Sigmoid colon (tissue), 7 donors: ENCODE measurements around the gene LTF. TPM values are rescaled to one million over a fixed set of nuclear protein-coding genes. Genes with fewer than 3 reads are reported as not detected.
"Not testable (repeated sequence)": the region's sequence is repeated elsewhere in the genome, so short reads cannot be mapped to it uniquely, and the experiment has no call there.

Experiments
- DNase-seq: peaks from one replicate; pipeline ENCODE4 v3.0.0-alpha.2; 2019
- H3K27ac ChIP-seq, 4 donors: fragments of 200-600 bp; sonication (generic); one replicate each; pipeline ENCODE4 v1.5.1; 2016 to 2019; ENCODE audit warnings: mild to moderate bottlenecking in 1 of 4
- H3K27me3 ChIP-seq, 3 donors: fragments of 200-600 bp; sonication (generic); one replicate each; pipeline ENCODE4 v1.5.1; 2019; ENCODE audit warnings: mild to moderate bottlenecking in 1 of 3
- H3K36me3 ChIP-seq, 4 donors: fragments of 200-600 bp; sonication (generic); one replicate each; pipeline ENCODE4 v1.5.1; 2016 to 2019
- H3K4me1 ChIP-seq, 4 donors: fragments of 200-600 bp; sonication (generic); one replicate each; pipeline ENCODE4 v1.5.1; 2017 to 2019
- H3K4me3 ChIP-seq, 4 donors: fragments of 200-600 bp; sonication (generic); one replicate each; pipeline ENCODE4 v1.5.1; 2017 to 2019; ENCODE audit warnings: mild to moderate bottlenecking in 2 of 4, moderate library complexity in 1 of 4
- H3K9me3 ChIP-seq, 4 donors: fragments of 200-600 bp in 3 of 4; sonication (generic) in 3 of 4; one replicate each; pipeline versions ENCODE4 v1.5.1 to v1.6.1; 2013 to 2019
- EP300 ChIP-seq, 4 donors: sonication (generic); formaldehyde crosslinking; IDR thresholded peaks; one replicate each; pipeline ENCODE4 v1.6.1; 2017; ENCODE audit warnings: antibody characterized with exemption in 4 of 4
- POLR2A ChIP-seq, 2 donors: fragments of 450-650 bp; IDR thresholded peaks; one replicate each; pipeline ENCODE4 v1.6.1; 2016; ENCODE audit warnings: antibody characterized with exemption in 2 of 2, mild to moderate bottlenecking in 2 of 2, moderate library complexity in 2 of 2
- POLR2AphosphoS5 ChIP-seq, 4 donors: sonication (generic); formaldehyde crosslinking; IDR thresholded peaks; one replicate each; pipeline ENCODE4 v1.6.1; 2017; ENCODE audit warnings: antibody characterized with exemption in 4 of 4
- WGBS, 2 donors: extraction: QIAGEN DNeasy Blood & Tissue Kit; methylation state at CpG; one replicate each; pipeline ENCODE4 v1.1.7; 2013; 5-methylcytosine and 5-hydroxymethylcytosine counted together
- intact Hi-C: fragments of 100-400 bp; cut with DNase I; formaldehyde crosslinking; loops from one replicate; pipeline ENCODE4 v1.15.1; 2023
- polyA plus RNA-seq, 3 donors: library from polyadenylated mRNA; stranded (reverse); fragments of 200-250 nt; gene quantifications; one replicate each; pipeline ENCODE4 v1.2.3, GENCODE V29; 2013
- total RNA-seq, 4 donors: library from RNA; depleted of rRNA; stranded (reverse); fragments of >200 nt; gene quantifications; one replicate each; pipeline ENCODE4 v1.1.0, GENCODE V29; 2016
- TF ChIP-seq, protein P1 (sequence below), 4 experiments: fragments of 450-650 bp in 3 of 4; fragments of 200-600 bp in 1 of 4; IDR thresholded peaks; one replicate each; pipeline ENCODE4 v1.5.1; 2016 to 2019; ENCODE audit warnings: antibody characterized with exemption in 4 of 4, mild to moderate bottlenecking in 3 of 4, moderate library complexity in 2 of 4
- donor health status: healthy with polysubstance abuse.
- donor health status: Bipolar disorder and iron deficiency.
- donor health status: healthy.

LTF gene
- total and polyA plus RNA-seq, 7 donors, result 0.16 to 38.0 (median 0.36) TPM; not detected in 2

DNA sequence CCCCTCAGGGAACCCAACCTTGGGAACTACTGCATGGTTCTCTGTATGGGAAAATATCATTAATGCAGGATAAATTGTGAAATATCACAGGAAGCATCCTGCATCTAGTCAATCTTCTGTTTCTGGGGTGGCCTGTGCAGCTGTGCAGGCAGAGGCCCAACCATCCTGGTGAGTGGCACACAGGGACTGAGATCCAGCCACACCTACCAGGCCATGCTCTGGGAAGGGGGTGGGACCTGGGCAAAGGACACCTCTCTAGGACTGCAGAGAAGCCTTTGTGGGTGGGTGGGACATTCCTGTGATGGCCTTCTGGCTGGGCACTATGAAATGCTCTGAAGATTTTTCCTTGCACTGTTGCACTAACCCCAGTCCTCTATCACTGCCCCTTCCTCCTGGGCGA, 30.9 kb downstream of the LTF start:
- DNase-seq, result no peak
- 96 to 98% methylated on average over 1 of the region's 1 CpG for WGBS, 2 donors
- Histone ChIP-seq H3K9me3 (no peaks in the 10 kb centered on the region), H3K27ac (no peak overlapping the region), H3K36me3 (no peaks in the 10 kb centered on the region), H3K27me3 (no peaks in the 10 kb centered on the region), H3K4me1 (no peaks in the 10 kb centered on the region), H3K4me3 (no peak overlapping the region)
- TF ChIP-seq POLR2A (IDR thresholded peaks at IDR 0.05) (no peak), POLR2AphosphoS5 (IDR thresholded peaks at IDR 0.05) (no peak), EP300 (IDR thresholded peaks at IDR 0.05) (no peak)
- TF ChIP-seq, protein P1, sequence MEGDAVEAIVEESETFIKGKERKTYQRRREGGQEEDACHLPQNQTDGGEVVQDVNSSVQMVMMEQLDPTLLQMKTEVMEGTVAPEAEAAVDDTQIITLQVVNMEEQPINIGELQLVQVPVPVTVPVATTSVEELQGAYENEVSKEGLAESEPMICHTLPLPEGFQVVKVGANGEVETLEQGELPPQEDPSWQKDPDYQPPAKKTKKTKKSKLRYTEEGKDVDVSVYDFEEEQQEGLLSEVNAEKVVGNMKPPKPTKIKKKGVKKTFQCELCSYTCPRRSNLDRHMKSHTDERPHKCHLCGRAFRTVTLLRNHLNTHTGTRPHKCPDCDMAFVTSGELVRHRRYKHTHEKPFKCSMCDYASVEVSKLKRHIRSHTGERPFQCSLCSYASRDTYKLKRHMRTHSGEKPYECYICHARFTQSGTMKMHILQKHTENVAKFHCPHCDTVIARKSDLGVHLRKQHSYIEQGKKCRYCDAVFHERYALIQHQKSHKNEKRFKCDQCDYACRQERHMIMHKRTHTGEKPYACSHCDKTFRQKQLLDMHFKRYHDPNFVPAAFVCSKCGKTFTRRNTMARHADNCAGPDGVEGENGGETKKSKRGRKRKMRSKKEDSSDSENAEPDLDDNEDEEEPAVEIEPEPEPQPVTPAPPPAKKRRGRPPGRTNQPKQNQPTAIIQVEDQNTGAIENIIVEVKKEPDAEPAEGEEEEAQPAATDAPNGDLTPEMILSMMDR (IDR thresholded peaks at IDR 0.05), result no peak
- intact Hi-C loops, result no loop called here

DNA sequence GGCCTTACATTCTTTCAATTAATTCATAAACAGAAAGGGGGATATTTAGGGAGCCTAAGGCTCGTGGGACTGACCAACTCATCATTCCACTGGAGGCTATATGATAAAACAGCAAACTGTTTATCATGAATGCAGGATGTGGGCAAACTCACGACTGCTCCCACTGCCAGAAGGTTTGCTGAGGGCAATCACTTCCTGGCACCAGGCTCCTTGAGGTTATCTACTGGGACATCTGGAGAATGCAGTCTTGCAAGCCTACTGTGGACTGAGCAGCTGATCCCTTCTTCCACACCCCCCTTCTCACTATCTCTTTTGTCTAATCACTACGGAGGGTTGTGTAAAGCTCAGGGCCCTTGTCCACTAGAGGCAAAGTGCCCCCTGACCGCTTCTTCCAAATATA, 31.6 kb downstream of the LTF start:
- H3K27me3 ChIP-seq, intact Hi-C loops, H3K4me1 ChIP-seq, H3K36me3 ChIP-seq, H3K9me3 ChIP-seq, DNase-seq, H3K4me3 ChIP-seq, H3K27ac ChIP-seq: not testable (repeated sequence)
- WGBS, 2 donors, result 56 to 84% methylated on average over 4 of the region's 4 CpGs

DNA sequence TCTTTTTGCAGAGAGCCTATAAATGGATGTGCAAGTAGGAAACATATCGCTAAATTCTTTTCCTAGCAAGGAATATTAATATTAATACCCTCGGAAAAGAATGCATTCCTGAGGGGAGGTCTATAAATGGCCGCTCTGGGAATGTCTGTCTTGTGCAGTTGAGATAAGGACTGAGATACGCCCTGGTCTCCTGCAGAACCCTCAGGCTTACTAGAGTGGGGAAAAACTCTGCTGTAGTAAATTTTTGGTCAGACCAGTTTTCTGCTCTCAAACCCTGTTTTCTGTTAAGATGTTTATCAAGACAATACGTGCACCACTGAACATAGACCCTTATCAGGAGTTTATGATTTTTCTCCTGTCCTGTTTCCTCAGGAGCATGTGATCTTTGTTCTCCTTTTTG, 32.8 kb downstream of the LTF start:
- H3K27ac ChIP-seq, H3K4me1 ChIP-seq, H3K9me3 ChIP-seq, DNase-seq, H3K4me3 ChIP-seq, H3K36me3 ChIP-seq, intact Hi-C loops, H3K27me3 ChIP-seq: not testable (repeated sequence)
- 92 to 93% methylated on average over 5 of the region's 5 CpGs for WGBS, 2 donors

DNA sequence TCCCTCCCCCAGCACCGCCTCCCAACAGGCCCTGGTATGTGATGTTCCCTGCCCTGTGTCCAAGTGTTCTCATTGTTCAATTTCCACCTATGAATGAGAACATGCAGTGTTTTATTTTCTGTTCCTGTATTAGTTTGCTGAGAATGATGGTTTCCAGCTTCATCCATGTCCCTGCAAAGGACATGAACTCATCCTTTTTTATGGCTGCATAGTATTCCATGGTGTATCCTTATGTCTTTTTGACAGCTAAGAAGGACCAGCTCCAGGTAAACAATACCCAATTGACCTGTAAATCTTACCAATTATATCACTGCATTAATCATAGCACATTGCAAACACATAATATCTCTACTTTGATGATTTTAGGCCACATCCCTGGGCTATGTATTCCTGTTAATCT, 33.8 kb downstream of the LTF start:
- H3K36me3 ChIP-seq, intact Hi-C loops, H3K9me3 ChIP-seq, H3K4me3 ChIP-seq, H3K27ac ChIP-seq, H3K27me3 ChIP-seq, DNase-seq, H3K4me1 ChIP-seq: not testable (repeated sequence)
- 96 to 100% methylated on average over 1 of the region's 1 CpG for WGBS, 2 donors

DNA sequence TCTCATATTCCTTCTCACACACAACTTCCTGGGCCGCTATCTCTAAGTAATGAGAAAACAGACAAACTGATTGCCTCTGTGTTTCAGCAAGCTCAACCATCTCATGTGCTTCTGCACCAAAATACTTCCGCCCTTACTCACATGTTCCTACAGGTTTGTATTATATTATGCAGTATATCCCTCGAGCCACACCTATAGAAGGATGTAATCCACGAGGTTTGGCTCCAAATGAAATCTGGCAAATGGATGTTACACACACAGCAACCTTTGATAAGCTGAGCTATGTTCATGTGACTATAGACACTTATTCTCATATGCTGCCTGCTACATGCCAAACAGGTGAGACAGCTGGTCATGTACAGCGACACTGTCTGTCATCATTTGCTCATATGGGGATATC, 35.0 kb downstream of the LTF start:
- H3K4me1 ChIP-seq, result no peaks in the 10 kb centered on the region
- intact Hi-C loops, result no loop called here
- no peak for DNase-seq
- TF ChIP-seq POLR2AphosphoS5 (IDR thresholded peaks at IDR 0.05), result no peak
- TF ChIP-seq, protein P1 (IDR thresholded peaks at IDR 0.05), result no peak
- TF ChIP-seq POLR2A (IDR thresholded peaks at IDR 0.05), result no peak
- no peak for TF ChIP-seq EP300 (IDR thresholded peaks at IDR 0.05)
- H3K9me3 ChIP-seq, result no peaks in the 10 kb centered on the region
- no peaks in the 10 kb centered on the region for H3K27me3 ChIP-seq
- no peaks in the 10 kb centered on the region for H3K36me3 ChIP-seq
- 19 to 70% methylated on average over 5 of the region's 5 CpGs for WGBS, 2 donors
- H3K27ac ChIP-seq, result no peak overlapping the region
- H3K4me3 ChIP-seq, result no peak overlapping the region

DNA sequence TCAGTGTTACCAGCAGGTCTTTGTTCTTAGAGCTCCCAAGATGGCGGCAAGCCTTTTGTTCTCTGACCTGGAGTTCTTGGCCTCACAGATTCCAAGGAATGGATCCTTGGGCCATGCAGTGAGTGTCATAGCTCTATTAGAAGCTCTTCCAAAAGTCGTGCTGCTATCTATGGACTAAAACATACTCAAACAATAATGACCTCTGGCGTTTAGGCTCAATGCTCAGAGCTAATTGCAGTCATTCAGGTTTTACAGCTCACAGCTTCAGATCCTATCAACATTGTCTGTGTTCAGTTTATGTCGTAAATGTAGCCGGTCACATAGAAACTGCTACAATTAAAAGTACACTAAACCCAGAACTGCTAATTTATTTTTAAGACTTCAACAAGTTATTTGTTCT, 35.5 kb downstream of the LTF start:
- no peak overlapping the region for H3K27ac ChIP-seq
- no peaks in the 10 kb centered on the region for H3K27me3 ChIP-seq
- WGBS, 2 donors, result 14 to 67% methylated on average over 5 of the region's 5 CpGs
- H3K4me3 ChIP-seq, result no peak overlapping the region
- H3K9me3 ChIP-seq, result no peaks in the 10 kb centered on the region
- intact Hi-C loops, result no loop called here
- no peaks in the 10 kb centered on the region for H3K4me1 ChIP-seq
- no peak for DNase-seq
- TF ChIP-seq, protein P1 (IDR thresholded peaks at IDR 0.05), result no peak
- TF ChIP-seq EP300 (IDR thresholded peaks at IDR 0.05) (no peak), POLR2AphosphoS5 (IDR thresholded peaks at IDR 0.05) (no peak)
- no peaks in the 10 kb centered on the region for H3K36me3 ChIP-seq
